MCF 10A (cell line): ENCODE measurements around the gene ZNF552. TPM values are rescaled to one million over a fixed set of nuclear protein-coding genes. Genes with fewer than 3 reads are reported as not detected.

ENCODE experiments used
- BruUV-seq: library from RNA; stranded (reverse); fragments of 400-500 nt; replicated peaks from 2 replicates; lab custom pipeline; 2021; lab: Mats Ljungman, UMichigan
- CTCF ChIA-PET: fragments of 300-600 bp; sonication (Branson Sonifier 250); formaldehyde crosslinking; extraction: SDS; loops from one replicate; lab custom pipeline; 2021; ENCODE audit warnings: antibody characterized with exemption, inconsistent platforms; lab: Yijun Ruan, JAX
- POLR2A ChIA-PET: fragments of 300-600, 350-650 bp; sonication (Branson Sonifier 250); formaldehyde crosslinking; extraction: SDS; loops from one replicate; lab custom pipeline; 2020; ENCODE audit warnings: antibody characterized with exemption, inconsistent platforms; lab: Yijun Ruan, JAX
- DNase-seq: peaks from one replicate; pipeline ENCODE4 v3.0.0-alpha.2; 2018; ENCODE audit not compliant: unreplicated experiment
- H3K27ac Mint-ChIP-seq: one replicate; pipeline ENCODE4 v1.8.0; 2022; ENCODE audit warnings: mild to moderate bottlenecking, low read depth, mixed read lengths; ENCODE audit not compliant: unreplicated experiment
- H3K27me3 Mint-ChIP-seq: one replicate; pipeline ENCODE4 v1.8.0; 2022; ENCODE audit warnings: mixed read lengths; ENCODE audit not compliant: insufficient read depth, unreplicated experiment
- H3K36me3 Mint-ChIP-seq: one replicate; pipeline ENCODE4 v1.8.0; 2022; ENCODE audit warnings: mild to moderate bottlenecking, moderate library complexity, mixed read lengths; ENCODE audit not compliant: insufficient read depth, unreplicated experiment
- H3K4me1 Mint-ChIP-seq: one replicate; pipeline ENCODE4 v1.8.0; 2022; ENCODE audit warnings: mixed read lengths; ENCODE audit not compliant: insufficient read depth, unreplicated experiment
- H3K4me3 Mint-ChIP-seq: one replicate; pipeline ENCODE4 v1.8.0; 2022; ENCODE audit warnings: mild to moderate bottlenecking, moderate library complexity, mixed read lengths; ENCODE audit not compliant: unreplicated experiment
- H3K9me3 Mint-ChIP-seq: one replicate; pipeline ENCODE4 v1.8.0; 2022; ENCODE audit warnings: mixed read lengths; ENCODE audit not compliant: unreplicated experiment
- intact Hi-C: fragments of 100-400 bp; cut with micrococcal nuclease; formaldehyde crosslinking; loops from 2 replicates; pipeline ENCODE4 v1.14.1; 2022
- total RNA-seq: library from RNA; stranded (reverse); gene quantifications from 2 replicates; pipeline ENCODE4 v1.2.3, GENCODE V29; 2022
- TF ChIP-seq, protein P1 (sequence below): fragments of 200-600 bp; IDR thresholded peaks from one replicate; pipeline ENCODE4 v1.8.0; 2022; ENCODE audit warnings: antibody characterized with exemption, mild to moderate bottlenecking; ENCODE audit not compliant: unreplicated experiment

ZNF552 gene
- total RNA-seq, 1 experiment from 2014 or later: 5.6 TPM

DNA sequence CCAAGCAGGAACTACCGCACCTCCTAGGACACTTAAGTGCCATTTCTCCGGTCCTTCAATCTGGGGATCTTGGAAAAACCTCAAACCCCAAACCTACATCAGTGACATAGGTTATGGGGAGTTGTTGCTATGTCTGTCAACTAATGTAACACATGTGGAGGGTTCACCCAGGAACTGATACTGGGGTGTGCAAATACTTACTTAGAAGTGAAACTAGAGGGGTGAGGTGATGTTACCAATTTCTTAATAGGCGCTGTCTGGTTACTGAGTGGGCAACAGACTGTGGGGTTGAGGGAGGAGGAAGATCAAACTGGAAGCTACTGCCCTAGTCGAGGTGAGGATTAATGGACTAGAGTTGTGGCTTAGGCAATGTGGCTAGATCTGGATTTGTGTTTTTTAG is 43.3 kb downstream of the ZNF552 start:
- peak overlapping the region; percentile 29 for H3K27ac Mint-ChIP-seq
- H3K4me3 Mint-ChIP-seq: peak overlapping the region; percentile 11
- ChIA-PET POLR2A (no interaction called here), CTCF (no interaction called here)
- H3K9me3 Mint-ChIP-seq: no peaks in the 10 kb centered on the region
- no TSS peak for BruUV-seq
- no peaks in the 10 kb centered on the region for H3K27me3 Mint-ChIP-seq
- H3K4me1 Mint-ChIP-seq: peaks cover 10% of the 10 kb centered on the region
- TF ChIP-seq, protein P1, sequence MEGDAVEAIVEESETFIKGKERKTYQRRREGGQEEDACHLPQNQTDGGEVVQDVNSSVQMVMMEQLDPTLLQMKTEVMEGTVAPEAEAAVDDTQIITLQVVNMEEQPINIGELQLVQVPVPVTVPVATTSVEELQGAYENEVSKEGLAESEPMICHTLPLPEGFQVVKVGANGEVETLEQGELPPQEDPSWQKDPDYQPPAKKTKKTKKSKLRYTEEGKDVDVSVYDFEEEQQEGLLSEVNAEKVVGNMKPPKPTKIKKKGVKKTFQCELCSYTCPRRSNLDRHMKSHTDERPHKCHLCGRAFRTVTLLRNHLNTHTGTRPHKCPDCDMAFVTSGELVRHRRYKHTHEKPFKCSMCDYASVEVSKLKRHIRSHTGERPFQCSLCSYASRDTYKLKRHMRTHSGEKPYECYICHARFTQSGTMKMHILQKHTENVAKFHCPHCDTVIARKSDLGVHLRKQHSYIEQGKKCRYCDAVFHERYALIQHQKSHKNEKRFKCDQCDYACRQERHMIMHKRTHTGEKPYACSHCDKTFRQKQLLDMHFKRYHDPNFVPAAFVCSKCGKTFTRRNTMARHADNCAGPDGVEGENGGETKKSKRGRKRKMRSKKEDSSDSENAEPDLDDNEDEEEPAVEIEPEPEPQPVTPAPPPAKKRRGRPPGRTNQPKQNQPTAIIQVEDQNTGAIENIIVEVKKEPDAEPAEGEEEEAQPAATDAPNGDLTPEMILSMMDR: no peak
- DNase-seq: no peak
- peaks cover 61% of the 10 kb centered on the region for H3K36me3 Mint-ChIP-seq
- intact Hi-C loops: no loop called here

DNA sequence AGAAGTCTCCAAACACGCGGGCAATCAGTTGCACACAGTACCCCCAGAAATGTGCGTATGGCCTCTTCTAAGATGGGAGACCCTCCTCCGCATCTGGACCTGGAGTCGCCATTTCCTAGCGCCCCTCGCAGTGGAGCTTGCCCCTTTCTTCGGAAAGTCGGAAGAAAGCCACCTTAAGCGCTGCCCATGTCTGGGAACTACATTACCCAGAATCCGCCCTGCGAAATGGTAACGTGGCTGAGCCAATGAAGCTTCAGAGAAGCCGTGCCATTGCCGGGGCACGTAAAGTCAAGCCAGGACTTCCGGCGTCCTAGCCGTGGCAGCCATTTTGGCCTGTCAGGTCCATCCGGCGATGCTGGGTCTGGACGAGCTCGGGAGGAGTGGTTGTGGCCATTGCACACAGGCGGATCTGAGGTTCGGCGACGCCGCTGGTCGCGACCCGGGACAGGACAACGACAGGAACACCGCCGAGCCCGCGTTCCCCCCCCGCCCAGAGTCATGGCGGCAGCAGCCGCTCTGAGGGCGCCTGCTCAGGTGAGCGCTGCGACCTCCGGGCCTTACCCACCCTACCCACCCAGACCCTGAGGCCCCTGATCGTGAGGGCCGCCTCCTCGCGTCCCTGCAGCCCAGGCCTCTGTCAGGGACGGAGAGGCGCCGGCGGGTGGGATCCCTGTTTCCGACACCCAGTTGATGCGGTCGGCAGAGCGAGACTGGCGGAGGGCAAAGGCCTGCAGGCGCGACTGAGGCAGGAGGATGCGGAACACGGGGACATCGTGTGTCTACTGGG is 45.2 kb downstream of the ZNF552 start, which contains the start of gene ZNF586:
ZNF586 (plus strand) TSS at position 332 of the 787 bp plus-strand sequence; CDS start at position 499, 167 bp downstream.
- TF ChIP-seq, protein P1: no peak
- peak; percentile 93 for DNase-seq
- Mint-ChIP-seq H3K27me3 (no peaks in the 10 kb centered on the region), H3K27ac (peak within 1 kb of the TSS; percentile 73), H3K4me3 (peak within 1 kb of the TSS; percentile 84), H3K36me3 (peaks cover 49% of the 10 kb centered on the region), H3K9me3 (no peaks in the 10 kb centered on the region), H3K4me1 (peaks cover 10% of the 10 kb centered on the region)
- ChIA-PET CTCF (interaction anchor here (0.6 kb wide), 1 partner anchor 22 kb away, joined by 3 read pairs; no protein-coding TSS in a partner anchor), POLR2A (interaction anchor here (0.9 to 3.1 kb wide), 12 partner anchors 19 to 414 kb away, joined by 3 to 18 read pairs (median 4); partner anchors contain the start of genes ZNF274, ZNF530, ZNF551 and ZNF552)
- no TSS peak for BruUV-seq
- intact Hi-C loops: no loop called here

DNA sequence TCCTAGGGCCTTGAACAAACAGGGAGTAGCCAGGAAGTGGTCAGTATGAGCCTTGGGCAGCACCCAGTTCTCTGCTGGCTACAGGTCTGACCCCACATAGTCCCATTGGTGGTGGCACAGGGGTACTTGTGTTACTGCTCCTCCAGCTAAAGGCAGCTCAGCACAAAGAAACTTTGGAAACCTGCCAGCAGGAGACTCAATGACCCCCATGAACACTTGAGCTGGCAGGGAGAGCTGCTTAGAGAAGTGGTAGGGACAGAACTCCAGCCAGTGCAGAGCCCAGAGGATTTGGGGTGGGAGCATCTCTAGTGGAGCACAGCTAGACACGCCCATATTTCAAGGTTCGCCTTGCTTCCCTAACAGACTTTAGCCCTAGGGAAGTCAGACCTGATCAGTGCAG is 55.6 kb downstream of the ZNF552 start:
- intact Hi-C loops: no loop called here
- Mint-ChIP-seq H3K4me1 (no peaks in the 10 kb centered on the region), H3K27me3 (no peaks in the 10 kb centered on the region), H3K36me3 (peaks cover 35% of the 10 kb centered on the region), H3K9me3 (peaks cover 6% of the 10 kb centered on the region), H3K27ac (no peak overlapping the region), H3K4me3 (no peak overlapping the region)
- DNase-seq: no peak
- TF ChIP-seq, protein P1: no peak
- BruUV-seq: no TSS peak
- ChIA-PET CTCF (no interaction called here), POLR2A (interaction anchor here (0.5 kb wide), 1 partner anchor 14 kb away, joined by 3 read pairs; no protein-coding TSS in a partner anchor)

DNA sequence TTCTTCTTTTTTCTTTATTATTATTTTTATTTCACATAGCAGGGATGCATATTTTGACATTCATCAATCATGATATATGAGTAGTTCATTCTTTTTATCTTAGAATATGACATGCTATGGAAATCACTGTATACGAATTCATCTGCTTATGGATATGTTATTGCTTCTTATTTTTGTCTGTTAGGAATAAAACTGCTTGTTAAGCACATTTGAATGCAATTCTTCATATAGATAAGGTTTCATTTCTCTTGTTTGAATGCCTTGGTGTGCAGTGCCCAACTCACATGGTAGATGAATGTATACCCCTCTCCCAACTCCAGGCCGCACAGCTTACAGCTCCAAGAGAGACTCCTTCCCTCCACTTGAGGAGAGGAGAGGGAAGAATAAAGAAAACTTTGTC is 56.8 kb downstream of the ZNF552 start:
- CTCF ChIA-PET: no interaction called here
- no peak for DNase-seq
- no peaks in the 10 kb centered on the region for H3K4me1 Mint-ChIP-seq
- intact Hi-C loops: no loop called here
- H3K4me3 Mint-ChIP-seq: no peak overlapping the region
- H3K27ac Mint-ChIP-seq: no peak overlapping the region
- peaks cover 7% of the 10 kb centered on the region for H3K9me3 Mint-ChIP-seq
- POLR2A ChIA-PET: no interaction called here
- no TSS peak for BruUV-seq
- H3K36me3 Mint-ChIP-seq: peaks cover 47% of the 10 kb centered on the region
- TF ChIP-seq, protein P1: no peak
- H3K27me3 Mint-ChIP-seq: no peaks in the 10 kb centered on the region
